CD4-positive, CD25-positive, alpha-beta regulatory T cell (primary cell): ENCODE data around the gene HCN2. TPM values are rescaled to one million over a fixed set of nuclear protein-coding genes. Genes with fewer than 3 reads are reported as not detected.

Experiments used
- ATAC-seq, 2 donors: fragments of 150-1000 bp; cut with Tn5 transposase; one replicate each; pipeline ENCODE4 v1.10.0; 2021; ENCODE audit warnings: low read depth in 2 of 2, moderate number of reproducible peaks in 2 of 2, moderate library complexity in 1 of 2
- DNase-seq, 3 donors: peaks; one replicate each; pipeline versions ENCODE4 v3.0.0 to v3.0.0-alpha.2; 2012 to 2022; ENCODE audit warnings: mixed read lengths in 1 of 3
- H3K27ac ChIP-seq: one replicate; pipeline ENCODE4 v1.7.0; 2013; ENCODE audit warnings: mild to moderate bottlenecking, low read length; ENCODE audit not compliant: insufficient read depth, poor library complexity, severe bottlenecking
- H3K27me3 ChIP-seq: one replicate; pipeline ENCODE4 v1.7.0; 2013; ENCODE audit warnings: low read length; ENCODE audit not compliant: control insufficient read depth, insufficient read depth
- H3K36me3 ChIP-seq: one replicate; pipeline ENCODE4 v1.7.0; 2013; ENCODE audit warnings: mild to moderate bottlenecking, low read length, moderate library complexity; ENCODE audit not compliant: control insufficient read depth, insufficient read depth
- H3K4me1 ChIP-seq: 2 replicates; pipeline ENCODE4 v1.7.0; 2013; ENCODE audit warnings: mild to moderate bottlenecking, low read length; ENCODE audit not compliant: insufficient read depth, control insufficient read depth, poor library complexity, severe bottlenecking
- H3K4me3 ChIP-seq: one replicate; pipeline ENCODE4 v1.7.0; 2013; ENCODE audit warnings: low read depth, mild to moderate bottlenecking, low read length, moderate library complexity
- H3K9me3 ChIP-seq, 2 experiments: 1 replicate in 1 of 2; 2 replicates in 1 of 2; pipeline ENCODE4 v1.7.0; 2013; ENCODE audit warnings: low read length in 2 of 2, mild to moderate bottlenecking in 1 of 2, moderate library complexity in 1 of 2; ENCODE audit not compliant: control insufficient read depth in 2 of 2
- H3K27ac Mint-ChIP-seq, 3 donors: one replicate each; pipeline ENCODE4 v1.8.0; 2020 to 2022; ENCODE audit warnings: mild to moderate bottlenecking in 3 of 3, mixed read lengths in 3 of 3, moderate library complexity in 2 of 3
- H3K27me3 Mint-ChIP-seq: one replicate; pipeline ENCODE4 v1.8.0; 2022; ENCODE audit warnings: mild to moderate bottlenecking, mixed read lengths
- H3K36me3 Mint-ChIP-seq: one replicate; pipeline ENCODE4 v1.8.0; 2020; ENCODE audit warnings: mixed read lengths
- H3K4me1 Mint-ChIP-seq, 4 donors: one replicate each; pipeline ENCODE4 v1.8.0; 2020 to 2022; ENCODE audit warnings: mixed read lengths in 4 of 4, mild to moderate bottlenecking in 1 of 4
- H3K4me3 Mint-ChIP-seq, 4 donors: one replicate each; pipeline ENCODE4 v1.8.0; 2020 to 2022; ENCODE audit warnings: mild to moderate bottlenecking in 4 of 4, mixed read lengths in 4 of 4, moderate library complexity in 3 of 4
- H3K9me3 Mint-ChIP-seq, 7 donors: one replicate each; pipeline ENCODE4 v1.8.0; 2020 to 2022; ENCODE audit warnings: mixed read lengths in 7 of 7, mild to moderate bottlenecking in 3 of 7, moderate library complexity in 2 of 7
- polyA plus RNA-seq, 4 donors: library from polyadenylated mRNA; unstranded; fragments of 300-500 nt; fragmentation: Illumina TruSeq; gene quantifications; one replicate each; pipeline ENCODE4 v1.2.3, GENCODE V29; 2021
- total RNA-seq: library from RNA; stranded (reverse); gene quantifications from one replicate; pipeline ENCODE4 v1.2.3, GENCODE V29; 2022

HCN2 gene
- total and polyA plus RNA-seq, 5 donors from 2014 or later: 1.2 TPM; not detected in 4

GRCh38 chr19:650121-650520, 60.4 kb downstream of the HCN2 start:
- DNase-seq (no peak), ATAC-seq (no peak)
- no peak overlapping the region for H3K4me3 ChIP-seq
- Mint-ChIP-seq H3K27ac (no peak overlapping the region), H3K27me3 (no peaks in the 10 kb centered on the region), H3K4me1 (peaks cover 0 to 17% (median 1%) of the 10 kb centered on the region in 4 donors), H3K4me3 (no peak overlapping the region), H3K9me3 (peaks cover 0 to 1% (median 0%) of the 10 kb centered on the region in 7 donors), H3K36me3 (peaks cover 5% of the 10 kb centered on the region)
- H3K27ac ChIP-seq: no peak overlapping the region
- peaks cover 62% of the 10 kb centered on the region for H3K36me3 ChIP-seq
- H3K4me1 ChIP-seq: peaks cover 6% of the 10 kb centered on the region
- no peaks in the 10 kb centered on the region for H3K9me3 ChIP-seq
- no peaks in the 10 kb centered on the region for H3K27me3 ChIP-seq

- H3K27me3 Mint-ChIP-seq: no peaks in the 10 kb centered on the region
- peaks cover 9% of the 10 kb centered on the region for H3K36me3 Mint-ChIP-seq
- Histone ChIP-seq H3K4me3 (no peak overlapping the region), H3K27ac (no peak overlapping the region), H3K27me3 (no peaks in the 10 kb centered on the region), H3K9me3 (no peaks in the 10 kb centered on the region), H3K36me3 (peaks cover 64% of the 10 kb centered on the region), H3K4me1 (peaks cover 14% of the 10 kb centered on the region)
- DNase-seq (no peak), ATAC-seq (no peak)
- peaks cover 0 to 1% (median 0%) of the 10 kb centered on the region in 7 donors for H3K9me3 Mint-ChIP-seq
- peaks cover 0 to 29% (median 8%) of the 10 kb centered on the region in 4 donors for H3K4me1 Mint-ChIP-seq
- H3K27ac Mint-ChIP-seq: no peak overlapping the region
- no peak overlapping the region for H3K4me3 Mint-ChIP-seq
Measured at GRCh38 chr19:651114-651818, 61.6 kb downstream of the HCN2 start.

GRCh38 chr19:651991-652390, 62.3 kb downstream of the HCN2 start:
- Histone ChIP-seq H3K4me1 (peaks cover 21% of the 10 kb centered on the region), H3K4me3 (no peak overlapping the region), H3K36me3 (peaks cover 60% of the 10 kb centered on the region), H3K9me3 (no peaks in the 10 kb centered on the region), H3K27me3 (no peaks in the 10 kb centered on the region), H3K27ac (no peak overlapping the region)
- Mint-ChIP-seq H3K36me3 (peaks cover 9% of the 10 kb centered on the region), H3K4me1 (peaks cover 0 to 34% (median 9%) of the 10 kb centered on the region in 4 donors), H3K27me3 (no peaks in the 10 kb centered on the region), H3K9me3 (no peaks in the 10 kb centered on the region), H3K4me3 (no peak overlapping the region), H3K27ac (no peak overlapping the region)
- ATAC-seq: no peak
- DNase-seq: no peak

- Mint-ChIP-seq H3K9me3 (no peaks in the 10 kb centered on the region), H3K27me3 (no peaks in the 10 kb centered on the region), H3K27ac (no peak overlapping the region), H3K4me1 (peaks cover 0 to 40% (median 9%) of the 10 kb centered on the region in 4 donors), H3K4me3 (no peak overlapping the region), H3K36me3 (peaks cover 9% of the 10 kb centered on the region)
- H3K27me3 ChIP-seq: no peaks in the 10 kb centered on the region
- H3K4me1 ChIP-seq: peaks cover 29% of the 10 kb centered on the region
- no peaks in the 10 kb centered on the region for H3K9me3 ChIP-seq
- DNase-seq (no peak), ATAC-seq (no peak)
- no peak overlapping the region for H3K4me3 ChIP-seq
- H3K36me3 ChIP-seq: peaks cover 55% of the 10 kb centered on the region
- H3K27ac ChIP-seq: no peak overlapping the region
Measured at GRCh38 chr19:652467-653389, 63.0 kb downstream of the HCN2 start.

GRCh38 chr19:653425-653824, 63.7 kb downstream of the HCN2 start:
- H3K4me1 Mint-ChIP-seq: peaks cover 0 to 44% (median 9%) of the 10 kb centered on the region in 4 donors
- ATAC-seq (no peak), DNase-seq (no peak)
- H3K9me3 ChIP-seq: no peaks in the 10 kb centered on the region
- H3K9me3 Mint-ChIP-seq: no peaks in the 10 kb centered on the region
- no peaks in the 10 kb centered on the region for H3K27me3 Mint-ChIP-seq
- peaks cover 9% of the 10 kb centered on the region for H3K36me3 Mint-ChIP-seq
- no peaks in the 10 kb centered on the region for H3K27me3 ChIP-seq
- H3K36me3 ChIP-seq: peaks cover 49% of the 10 kb centered on the region
- H3K27ac ChIP-seq: no peak overlapping the region
- peaks cover 36% of the 10 kb centered on the region for H3K4me1 ChIP-seq
- no peak overlapping the region for H3K27ac Mint-ChIP-seq
- no peak overlapping the region for H3K4me3 ChIP-seq
- H3K4me3 Mint-ChIP-seq: no peak overlapping the region

GRCh38 chr19:655691-656090, 66.0 kb downstream of the HCN2 start:
- Mint-ChIP-seq H3K4me1 (peaks cover 0 to 62% (median 15%) of the 10 kb centered on the region in 4 donors), H3K27me3 (peaks cover 4% of the 10 kb centered on the region), H3K4me3 (peak overlapping the region; percentile 44 to 81 (median 80)), H3K36me3 (peaks cover 9% of the 10 kb centered on the region), H3K27ac (peak overlapping the region in 2 of 3 donors; percentile 58 to 78), H3K9me3 (no peaks in the 10 kb centered on the region)
- Histone ChIP-seq H3K27ac (peak overlapping the region; percentile 1), H3K4me1 (peaks cover 58% of the 10 kb centered on the region), H3K9me3 (no peaks in the 10 kb centered on the region), H3K36me3 (peaks cover 43% of the 10 kb centered on the region), H3K27me3 (no peaks in the 10 kb centered on the region), H3K4me3 (no peak overlapping the region)
- DNase-seq: no peak
- no peak for ATAC-seq

GRCh38 chr19:656751-657559, 67.3 kb downstream of the HCN2 start:
- Histone ChIP-seq H3K36me3 (peaks cover 32% of the 10 kb centered on the region), H3K27ac (peak overlapping the region; percentile 8), H3K9me3 (no peaks in the 10 kb centered on the region), H3K27me3 (no peaks in the 10 kb centered on the region), H3K4me1 (peaks cover 70% of the 10 kb centered on the region), H3K4me3 (no peak overlapping the region)
- Mint-ChIP-seq H3K9me3 (no peaks in the 10 kb centered on the region), H3K4me1 (peaks cover 0 to 67% (median 17%) of the 10 kb centered on the region in 4 donors), H3K36me3 (peaks cover 9% of the 10 kb centered on the region), H3K27ac (peak overlapping the region in 1 of 3 donors; percentile 48), H3K27me3 (peaks cover 13% of the 10 kb centered on the region), H3K4me3 (peak overlapping the region in 3 of 4 donors; percentile 32 to 81 (median 35))
- no peak for ATAC-seq
- no peak for DNase-seq
